ENCODE measurements around the gene ZNF444.

- TF ChIP-seq CTCF (IDR thresholded peaks at IDR 0.05) (no peak), POLR2A (IDR thresholded peaks at IDR 0.05) (no peak)
Observed at GRCh38 chr19:56103027-56103614, 38.0 kb upstream of the ZNF444 start.
